ENCODE results near the gene EHD1. TPM values are rescaled to one million over a fixed set of nuclear protein-coding genes. Genes with fewer than 3 reads are reported as not detected.
A peak's percentile ranks its signal among the peaks of the same experiment; 100 is the strongest.

The EHD1 gene
- total RNA-seq, 1 donor from 2014 or later, result 216 TPM

- intact Hi-C loops (cut with DNase I), result loop anchor here (1.0 to 2.0 kb wide), 2 partner anchors 8 to 16 kb away; partner anchors contain the start of gene EHD1
- Histone ChIP-seq H3K9me3 (no peaks in the 10 kb centered on the region), H3K4me1 (peaks cover 51 to 81% of the 10 kb centered on the region in 2 donors), H3K4me3 (peak overlapping the region; percentile 35 to 38), H3K27me3 (no peaks in the 10 kb centered on the region), H3K27ac (peak overlapping the region; percentile 97 to 98), H3K36me3 (peaks cover 40 to 44% of the 10 kb centered on the region in 2 donors)
- TF ChIP-seq CTCF (IDR thresholded peaks at IDR 0.05), result no peak
- peak in 1 of 2 donors; percentile 93 for DNase-seq (ENCODE audit: low spot score in 2 of 2)
Measured at GRCh38 chr11:64870176-64870892, 8.1 kb downstream of the EHD1 start.

GRCh38 chr11:64869571-64870175 is 8.7 kb downstream of the EHD1 start:
- DNase-seq (ENCODE audit: low spot score in 2 of 2), result no peak
- Histone ChIP-seq H3K9me3 (no peaks in the 10 kb centered on the region), H3K27me3 (no peaks in the 10 kb centered on the region), H3K4me3 (peak overlapping the region in 1 of 2 donors; percentile 35), H3K36me3 (peaks cover 37 to 44% of the 10 kb centered on the region in 2 donors), H3K27ac (peak overlapping the region; percentile 97 to 98), H3K4me1 (peaks cover 50 to 80% of the 10 kb centered on the region in 2 donors)
- TF ChIP-seq CTCF (IDR thresholded peaks at IDR 0.05), result peak in 1 of 3 experiments; percentile 18
- intact Hi-C loops (cut with DNase I), result loop anchor here (1.0 to 2.0 kb wide), 2 partner anchors 9 to 15 kb away; partner anchors contain the start of gene EHD1

GRCh38 chr11:64868904-64869570 is 9.4 kb downstream of the EHD1 start:
- Histone ChIP-seq H3K27ac (peak overlapping the region; percentile 97 to 98), H3K4me1 (peaks cover 47 to 82% of the 10 kb centered on the region in 2 donors), H3K9me3 (no peaks in the 10 kb centered on the region), H3K27me3 (no peaks in the 10 kb centered on the region), H3K4me3 (peak overlapping the region in 1 of 2 donors; percentile 35), H3K36me3 (peaks cover 31 to 40% of the 10 kb centered on the region in 2 donors)
- intact Hi-C loops (cut with DNase I), result no loop called here
- no peak for TF ChIP-seq CTCF (IDR thresholded peaks at IDR 0.05)
- DNase-seq (ENCODE audit: low spot score in 2 of 2), result no peak

GRCh38 chr11:64867748-64868462 is 10.5 kb downstream of the EHD1 start:
- Histone ChIP-seq H3K27ac (peak overlapping the region; percentile 97 to 98), H3K9me3 (no peaks in the 10 kb centered on the region), H3K27me3 (no peaks in the 10 kb centered on the region), H3K36me3 (peaks cover 21 to 29% of the 10 kb centered on the region in 2 donors), H3K4me1 (peaks cover 58 to 90% of the 10 kb centered on the region in 2 donors), H3K4me3 (no peak overlapping the region)
- intact Hi-C loops (cut with DNase I), result no loop called here
- TF ChIP-seq CTCF (IDR thresholded peaks at IDR 0.05), result no peak
- no peak for DNase-seq (ENCODE audit: low spot score in 2 of 2)

GRCh38 chr11:64866173-64866491 is 12.3 kb downstream of the EHD1 start:
- TF ChIP-seq CTCF (IDR thresholded peaks at IDR 0.05), result no peak
- intact Hi-C loops (cut with DNase I), result no loop called here
- DNase-seq (ENCODE audit: low spot score in 2 of 2), result no peak
- Histone ChIP-seq H3K9me3 (no peaks in the 10 kb centered on the region), H3K36me3 (peaks cover 9 to 12% of the 10 kb centered on the region in 2 donors), H3K27ac (peak overlapping the region; percentile 97 to 98), H3K27me3 (no peaks in the 10 kb centered on the region), H3K4me1 (peaks cover 61 to 89% of the 10 kb centered on the region in 2 donors), H3K4me3 (no peak overlapping the region)
